WTC11 (cell line): ENCODE data around the gene RBM44. TPM values are rescaled to one million over a fixed set of nuclear protein-coding genes. Genes with fewer than 3 reads are reported as not detected.

Experiments used
- ATAC-seq: fragments of 200-7000 bp; cut with Tn5 transposase; 2 replicates; pipeline ENCODE4 v1.10.0; 2021; ENCODE audit warnings: mild to moderate bottlenecking, moderate library complexity
- CTCF ChIA-PET: fragments of 300-600 bp; sonication (Branson Sonifier 250); formaldehyde crosslinking; loops from one replicate; lab custom pipeline; 2021; ENCODE audit warnings: antibody characterized with exemption; lab: Charles Lee
- POLR2A ChIA-PET: fragments of 350-600 bp; sonication (Branson Sonifier 250); formaldehyde crosslinking; loops from one replicate; lab custom pipeline; 2021; ENCODE audit warnings: antibody characterized with exemption; lab: Charles Lee
- DNase-seq: peaks from one replicate; pipeline ENCODE4 v3.0.0; 2021; ENCODE audit warnings: low spot score
- H3K27ac Mint-ChIP-seq: 2 replicates; pipeline ENCODE4 v1.8.0; 2021; ENCODE audit warnings: mixed read lengths
- H3K27me3 Mint-ChIP-seq: 2 replicates; pipeline ENCODE4 v1.8.0; 2021; ENCODE audit warnings: low read depth, mild to moderate bottlenecking, moderate library complexity, mixed read lengths
- H3K36me3 Mint-ChIP-seq: 2 replicates; pipeline ENCODE4 v1.8.0; 2021; ENCODE audit warnings: mixed read lengths
- H3K4me1 Mint-ChIP-seq: 2 replicates; pipeline ENCODE4 v1.8.0; 2022; ENCODE audit warnings: mixed read lengths
- H3K4me3 Mint-ChIP-seq: 2 replicates; pipeline ENCODE4 v1.8.0; 2021; ENCODE audit warnings: mild to moderate bottlenecking, moderate library complexity, mixed read lengths
- H3K9me3 Mint-ChIP-seq: 2 replicates; pipeline ENCODE4 v1.8.0; 2021; ENCODE audit warnings: mixed read lengths
- ATF1 ChIP-seq: sonication (generic); formaldehyde crosslinking; IDR thresholded peaks from 2 replicates; pipeline ENCODE4 v1.8.1; 2023; ENCODE audit warnings: mild to moderate bottlenecking, moderate library complexity, missing genetic modification reagents
- CBFB ChIP-seq: sonication (generic); formaldehyde crosslinking; IDR thresholded peaks from 2 replicates; pipeline ENCODE4 v1.8.1; 2022; ENCODE audit warnings: mild to moderate bottlenecking, low read depth, missing genetic modification reagents
- ERG ChIP-seq: fragments of 250-450 bp; sonication (Bioruptor Pico); IDR thresholded peaks from 2 replicates; pipeline ENCODE4 v1.8.0; 2021; ENCODE audit warnings: mild to moderate bottlenecking
- ETV6 ChIP-seq: sonication (generic); formaldehyde crosslinking; IDR thresholded peaks from 2 replicates; pipeline ENCODE4 v1.8.1; 2022; ENCODE audit warnings: mild to moderate bottlenecking, missing genetic modification reagents
- FOXK1 ChIP-seq: sonication (generic); formaldehyde crosslinking; IDR thresholded peaks from 2 replicates; pipeline ENCODE4 v1.8.0; 2022; ENCODE audit warnings: mild to moderate bottlenecking, moderate library complexity, missing genetic modification reagents
- FOXP1 ChIP-seq: sonication (generic); formaldehyde crosslinking; IDR thresholded peaks from 2 replicates; pipeline ENCODE4 v1.8.0; 2022; ENCODE audit warnings: missing genetic modification reagents, mild to moderate bottlenecking, moderate library complexity, borderline replicate concordance
- IRF2 ChIP-seq: sonication (generic); formaldehyde crosslinking; IDR thresholded peaks from 2 replicates; pipeline ENCODE4 v1.8.0; 2022; ENCODE audit warnings: low read depth, missing genetic modification reagents, borderline replicate concordance
- MXD4 ChIP-seq: fragments of 250-450 bp; sonication (Bioruptor Pico); IDR thresholded peaks from 2 replicates; pipeline ENCODE4 v1.8.0; 2021; ENCODE audit warnings: mild to moderate bottlenecking, moderate library complexity, borderline replicate concordance
- NFYB ChIP-seq: sonication (generic); formaldehyde crosslinking; conservative IDR thresholded peaks from 2 replicates; pipeline ENCODE4 v1.8.0; 2022; ENCODE audit warnings: low read depth, missing genetic modification reagents
- ZNF281 ChIP-seq: sonication (generic); formaldehyde crosslinking; IDR thresholded peaks from 2 replicates; pipeline ENCODE4 v1.8.0; 2023; ENCODE audit warnings: mild to moderate bottlenecking, missing genetic modification reagents
- total RNA-seq: library from RNA; stranded (reverse); gene quantifications from 3 replicates; pipeline ENCODE4 v1.2.3, GENCODE V29; 2021
- TF ChIP-seq, protein P1 (sequence below): sonication (generic); formaldehyde crosslinking; IDR thresholded peaks from 2 replicates; pipeline ENCODE4 v1.8.1; 2022; ENCODE audit warnings: low read depth, mild to moderate bottlenecking, moderate library complexity, missing genetic modification reagents, borderline replicate concordance
- TF ChIP-seq, protein P2 (sequence below): fragments of 250-450 bp; sonication (Bioruptor Pico); IDR thresholded peaks from 2 replicates; pipeline ENCODE4 v1.9.0; 2021; ENCODE audit warnings: mild to moderate bottlenecking, borderline replicate concordance

Gene RBM44
- total RNA-seq, 1 experiment from 2014 or later, result 1.3 TPM

DNA sequence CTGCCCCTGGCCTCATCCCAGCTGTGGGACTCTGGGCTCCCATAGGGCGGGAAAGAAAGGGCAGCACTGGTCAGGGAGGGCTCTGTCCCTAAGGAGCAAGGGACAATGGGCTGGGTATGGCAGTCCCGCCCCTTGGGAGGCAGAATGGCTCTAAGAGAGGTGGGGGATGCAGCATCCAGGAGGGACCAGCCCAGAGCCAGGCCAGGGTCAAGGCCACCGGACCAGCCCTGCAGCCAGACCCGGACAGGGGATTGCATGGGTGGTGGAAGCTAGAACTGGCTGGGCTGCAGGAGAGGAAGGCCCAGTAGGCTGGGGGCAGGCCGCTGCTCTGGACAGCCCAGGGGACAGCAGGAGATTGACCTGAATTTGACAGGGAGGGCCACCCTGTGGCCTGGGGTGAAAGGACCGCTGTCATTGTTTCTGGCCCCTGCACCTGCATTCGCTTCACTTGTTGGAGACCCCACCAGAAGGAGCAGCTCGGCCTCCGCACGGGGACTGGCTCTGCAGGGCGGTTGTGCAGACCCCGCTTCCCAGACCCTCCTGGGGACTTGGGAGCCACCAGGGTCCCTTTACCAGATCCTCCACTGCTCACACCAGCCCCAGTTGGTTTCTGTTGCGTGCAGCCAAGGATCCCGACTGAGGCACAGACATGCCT lies 75.4 kb downstream of the RBM44 start:
- Mint-ChIP-seq H3K27me3 (no peaks in the 10 kb centered on the region), H3K4me3 (no peak overlapping the region), H3K9me3 (no peaks in the 10 kb centered on the region), H3K36me3 (no peaks in the 10 kb centered on the region), H3K4me1 (peaks cover 5% of the 10 kb centered on the region), H3K27ac (no peak overlapping the region)
- ChIA-PET POLR2A (no interaction called here), CTCF (no interaction called here)
- DNase-seq, result no peak
- no peak for ATAC-seq
- no peak for TF ChIP-seq FOXK1

- peaks cover 7% of the 10 kb centered on the region for H3K4me1 Mint-ChIP-seq
- no peaks in the 10 kb centered on the region for H3K36me3 Mint-ChIP-seq
- H3K27ac Mint-ChIP-seq, result no peak overlapping the region
- TF ChIP-seq ETV6 (CRISPR knock-in tag), result no peak
- no peak for TF ChIP-seq CBFB
- TF ChIP-seq FOXP1 (CRISPR knock-in tag), result no peak
- TF ChIP-seq NFYB (CRISPR knock-in tag), result no peak
- no peak for TF ChIP-seq ERG (CRISPR knock-in tag)
- no peak for TF ChIP-seq ATF1 (CRISPR knock-in tag)
- TF ChIP-seq IRF2, result no peak
- no peak for TF ChIP-seq ZNF281 (CRISPR knock-in tag)
- TF ChIP-seq MXD4 (CRISPR knock-in tag), result no peak
- TF ChIP-seq, protein P1, sequence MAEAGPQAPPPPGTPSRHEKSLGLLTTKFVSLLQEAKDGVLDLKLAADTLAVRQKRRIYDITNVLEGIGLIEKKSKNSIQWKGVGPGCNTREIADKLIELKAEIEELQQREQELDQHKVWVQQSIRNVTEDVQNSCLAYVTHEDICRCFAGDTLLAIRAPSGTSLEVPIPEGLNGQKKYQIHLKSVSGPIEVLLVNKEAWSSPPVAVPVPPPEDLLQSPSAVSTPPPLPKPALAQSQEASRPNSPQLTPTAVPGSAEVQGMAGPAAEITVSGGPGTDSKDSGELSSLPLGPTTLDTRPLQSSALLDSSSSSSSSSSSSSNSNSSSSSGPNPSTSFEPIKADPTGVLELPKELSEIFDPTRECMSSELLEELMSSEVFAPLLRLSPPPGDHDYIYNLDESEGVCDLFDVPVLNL (CRISPR knock-in tag), result no peak
- TF ChIP-seq, protein P2, sequence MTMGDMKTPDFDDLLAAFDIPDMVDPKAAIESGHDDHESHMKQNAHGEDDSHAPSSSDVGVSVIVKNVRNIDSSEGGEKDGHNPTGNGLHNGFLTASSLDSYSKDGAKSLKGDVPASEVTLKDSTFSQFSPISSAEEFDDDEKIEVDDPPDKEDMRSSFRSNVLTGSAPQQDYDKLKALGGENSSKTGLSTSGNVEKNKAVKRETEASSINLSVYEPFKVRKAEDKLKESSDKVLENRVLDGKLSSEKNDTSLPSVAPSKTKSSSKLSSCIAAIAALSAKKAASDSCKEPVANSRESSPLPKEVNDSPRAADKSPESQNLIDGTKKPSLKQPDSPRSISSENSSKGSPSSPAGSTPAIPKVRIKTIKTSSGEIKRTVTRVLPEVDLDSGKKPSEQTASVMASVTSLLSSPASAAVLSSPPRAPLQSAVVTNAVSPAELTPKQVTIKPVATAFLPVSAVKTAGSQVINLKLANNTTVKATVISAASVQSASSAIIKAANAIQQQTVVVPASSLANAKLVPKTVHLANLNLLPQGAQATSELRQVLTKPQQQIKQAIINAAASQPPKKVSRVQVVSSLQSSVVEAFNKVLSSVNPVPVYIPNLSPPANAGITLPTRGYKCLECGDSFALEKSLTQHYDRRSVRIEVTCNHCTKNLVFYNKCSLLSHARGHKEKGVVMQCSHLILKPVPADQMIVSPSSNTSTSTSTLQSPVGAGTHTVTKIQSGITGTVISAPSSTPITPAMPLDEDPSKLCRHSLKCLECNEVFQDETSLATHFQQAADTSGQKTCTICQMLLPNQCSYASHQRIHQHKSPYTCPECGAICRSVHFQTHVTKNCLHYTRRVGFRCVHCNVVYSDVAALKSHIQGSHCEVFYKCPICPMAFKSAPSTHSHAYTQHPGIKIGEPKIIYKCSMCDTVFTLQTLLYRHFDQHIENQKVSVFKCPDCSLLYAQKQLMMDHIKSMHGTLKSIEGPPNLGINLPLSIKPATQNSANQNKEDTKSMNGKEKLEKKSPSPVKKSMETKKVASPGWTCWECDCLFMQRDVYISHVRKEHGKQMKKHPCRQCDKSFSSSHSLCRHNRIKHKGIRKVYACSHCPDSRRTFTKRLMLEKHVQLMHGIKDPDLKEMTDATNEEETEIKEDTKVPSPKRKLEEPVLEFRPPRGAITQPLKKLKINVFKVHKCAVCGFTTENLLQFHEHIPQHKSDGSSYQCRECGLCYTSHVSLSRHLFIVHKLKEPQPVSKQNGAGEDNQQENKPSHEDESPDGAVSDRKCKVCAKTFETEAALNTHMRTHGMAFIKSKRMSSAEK (CRISPR knock-in tag), result no peak
- POLR2A ChIA-PET, result no interaction called here
- no peak overlapping the region for H3K4me3 Mint-ChIP-seq
- no peaks in the 10 kb centered on the region for H3K9me3 Mint-ChIP-seq
- DNase-seq, result no peak
- H3K27me3 Mint-ChIP-seq, result no peaks in the 10 kb centered on the region
- CTCF ChIA-PET, result interaction anchor here (3.1 kb wide), 1 partner anchor 49 kb away, joined by 11 read pairs; no protein-coding TSS in a partner anchor
- no peak for ATAC-seq
These were observed 76.1 kb downstream of the RBM44 start for GRCh38 chr2:237874585-237875161.
